HG03159 (cell line): ENCODE measurements around the gene CFI.

Experiments
- ATAC-seq: cut with Tn5 transposase; IDR thresholded peaks from one replicate; pipeline ENCODE4 v1.9.1; 2021; ENCODE audit warnings: mild to moderate bottlenecking, moderate library complexity; ENCODE audit not compliant: unreplicated experiment

Gene CFI

GRCh38 chr4:109698656-109699055, 103.1 kb downstream of the CFI start:
- ATAC-seq, result no peak

DNA sequence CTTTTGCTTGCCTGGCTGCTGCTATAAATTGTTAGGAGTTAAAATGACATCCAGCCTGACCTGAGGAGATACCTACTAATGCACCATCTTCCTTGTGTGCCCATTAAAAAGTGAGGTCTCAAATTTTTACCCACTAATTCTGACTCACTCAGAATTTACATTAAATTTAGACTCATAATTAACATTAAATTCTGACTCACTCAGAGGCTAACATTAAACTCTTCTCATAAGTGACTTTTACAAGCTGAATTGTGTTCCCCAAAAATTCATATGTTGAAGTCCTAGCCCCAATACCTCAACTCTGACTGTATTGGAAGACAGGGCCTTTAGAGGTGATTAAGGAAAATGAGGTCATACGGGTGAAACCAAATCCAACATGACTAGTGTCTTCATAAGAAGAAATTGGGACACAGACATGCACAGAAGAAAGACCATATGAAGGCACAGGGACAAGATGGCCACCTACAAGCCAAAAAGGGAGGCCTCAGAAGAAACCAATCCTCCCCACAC, 110.3 kb downstream of the CFI start:
- no peak for ATAC-seq
